Heart left ventricle (tissue), 13 donors: Measurements from ENCODE around the gene MRPL45.

Experiments used
- POLR2A ChIP-seq, 2 donors: fragments of 450-650 bp; IDR thresholded peaks; one replicate each; pipeline ENCODE4 v1.6.1; 2017; ENCODE audit warnings: antibody characterized with exemption in 2 of 2, mild to moderate bottlenecking in 2 of 2, moderate library complexity in 2 of 2
- TF ChIP-seq, protein P1 (sequence below), 12 donors: fragments of 200-600 bp; sonication (generic) in 4 of 12; IDR thresholded peaks; one replicate each; pipeline versions ENCODE4 v1.5.0 to v1.8.0; 2018 to 2022; ENCODE audit warnings: antibody characterized with exemption in 12 of 12, mild to moderate bottlenecking in 5 of 12
- donor health status: ischemic (EF 13 %, LVEDD 7.1; RV severe dilation, severe dysfunction).
- donor health status: DM: no; HTN: yes; CAD: no.
- donor health status: DM: no; HTN: no; CAD: no.
- donor health status: ischemic (EF 25% LVEDD 6.9; RV normal size, moderate dysfunction).
- donor health status: ischemic (EF 25% LVEDD 5.7; RV mildly dilated, moderate dysfunction).
- donor health status: ischemic (EF 35%, LVEDD 5.7; RV mildly dilated, moderate dysfunction).
- donor health status: nonischemic (EF 11% LVEDD 7.7; RV severe dilation, severe dysfunction).
- donor health status: DM: yes; HTN: yes; CAD: no.
- donor health status: PGD.
- donor health status: ischemic (EF 29% LVEDD 5.4; RV normal size, mild dysfunction).
- donor health status: nonischemic (EF 23%, LVEDD 6.1; RV moderate dilation, normal function).

DNA sequence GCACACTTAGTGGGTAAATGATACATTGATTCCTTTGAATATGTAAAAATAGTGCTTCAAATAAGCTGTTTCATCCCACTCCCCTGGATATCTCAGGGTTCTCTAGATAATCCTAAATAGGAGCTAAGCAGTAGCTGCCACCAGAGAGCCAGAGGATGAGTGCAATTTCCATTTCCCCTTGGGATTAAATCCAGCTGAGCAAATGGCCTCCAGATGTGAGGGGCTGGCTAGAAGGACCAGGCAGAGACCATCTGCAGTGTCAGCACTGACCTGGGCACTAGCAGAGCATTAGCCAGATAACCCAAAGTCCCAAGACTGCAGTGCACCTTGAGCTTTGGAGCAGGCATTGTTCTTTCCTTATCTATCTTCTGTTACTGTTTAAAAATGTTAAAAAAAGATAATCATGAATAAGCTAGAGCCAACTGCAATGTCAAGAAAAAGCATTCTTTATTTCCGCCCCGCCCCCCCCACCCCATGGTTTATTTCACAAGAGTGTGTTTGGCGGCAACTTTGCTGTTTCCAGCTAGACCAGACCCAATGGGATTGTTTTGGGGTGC is 27.3 kb downstream of the MRPL45 start:
- TF ChIP-seq, protein P1, sequence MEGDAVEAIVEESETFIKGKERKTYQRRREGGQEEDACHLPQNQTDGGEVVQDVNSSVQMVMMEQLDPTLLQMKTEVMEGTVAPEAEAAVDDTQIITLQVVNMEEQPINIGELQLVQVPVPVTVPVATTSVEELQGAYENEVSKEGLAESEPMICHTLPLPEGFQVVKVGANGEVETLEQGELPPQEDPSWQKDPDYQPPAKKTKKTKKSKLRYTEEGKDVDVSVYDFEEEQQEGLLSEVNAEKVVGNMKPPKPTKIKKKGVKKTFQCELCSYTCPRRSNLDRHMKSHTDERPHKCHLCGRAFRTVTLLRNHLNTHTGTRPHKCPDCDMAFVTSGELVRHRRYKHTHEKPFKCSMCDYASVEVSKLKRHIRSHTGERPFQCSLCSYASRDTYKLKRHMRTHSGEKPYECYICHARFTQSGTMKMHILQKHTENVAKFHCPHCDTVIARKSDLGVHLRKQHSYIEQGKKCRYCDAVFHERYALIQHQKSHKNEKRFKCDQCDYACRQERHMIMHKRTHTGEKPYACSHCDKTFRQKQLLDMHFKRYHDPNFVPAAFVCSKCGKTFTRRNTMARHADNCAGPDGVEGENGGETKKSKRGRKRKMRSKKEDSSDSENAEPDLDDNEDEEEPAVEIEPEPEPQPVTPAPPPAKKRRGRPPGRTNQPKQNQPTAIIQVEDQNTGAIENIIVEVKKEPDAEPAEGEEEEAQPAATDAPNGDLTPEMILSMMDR (IDR thresholded peaks at IDR 0.05), result no peak
- no peak for TF ChIP-seq POLR2A (IDR thresholded peaks at IDR 0.05)
